Measurements from ENCODE around the gene RLBP1.

GRCh38 chr15:89197503-89197971, 23.8 kb downstream of the RLBP1 start:
- TF ChIP-seq CTCF (conservative IDR thresholded peaks at IDR 0.05; ENCODE audit: low read length) = no peak
- no peak for TF ChIP-seq EZH2phosphoT487 (IDR thresholded peaks at IDR 0.05; ENCODE audit: borderline replicate concordance)
